HCT116 (cell line): Measurements from ENCODE around the gene CSNK2B. TPM values are rescaled to one million over a fixed set of nuclear protein-coding genes. Genes with fewer than 3 reads are reported as not detected.

ENCODE experiments used
- ATAC-seq: fragments of 200-7000 bp; cut with Tn5 transposase; 2 replicates; pipeline ENCODE4 v1.9.1; 2020; ENCODE audit warnings: mild to moderate bottlenecking, moderate library complexity
- BruUV-seq: library from RNA; stranded (reverse); fragments of 400-500 nt; replicated peaks from 2 replicates; lab custom pipeline; 2021; lab: Mats Ljungman, UMichigan
- CTCF ChIA-PET: fragments of 300-600 bp; sonication (Branson Sonifier 250); formaldehyde crosslinking; loops from one replicate; lab custom pipeline; 2021; ENCODE audit warnings: antibody characterized with exemption; lab: Charles Lee
- POLR2A ChIA-PET: fragments of 300-600, 350-600 bp; sonication (Branson Sonifier 250); formaldehyde crosslinking; loops from one replicate; lab custom pipeline; 2021; ENCODE audit warnings: antibody characterized with exemption; lab: Charles Lee
- RAD21 ChIA-PET, 2 experiments: fragments of 300-600 bp; sonication (Branson Sonifier 250); formaldehyde crosslinking; loops; one replicate each; lab custom pipeline; 2023; ENCODE audit warnings: low total read pairs in 2 of 2; ENCODE audit not compliant: uncharacterized antibody in 2 of 2, unreplicated experiment in 2 of 2, low non-redundant PET in 1 of 2; lab: Charles Lee
- DNase-seq: peaks from one replicate; pipeline ENCODE4 v3.0.0-alpha.2; 2010; ENCODE audit warnings: low read depth, low spot score
- H2AFZ ChIP-seq: fragments of 200-600 bp; shearing (Covaris generic), sonication (generic); 2 replicates; pipeline ENCODE4 v1.6.1; 2017; ENCODE audit warnings: low read depth, mixed run types, mixed read lengths, antibody characterized with exemption, low read length; ENCODE audit not compliant: poor library complexity, severe bottlenecking
- H3K27ac ChIP-seq: 2 replicates; pipeline ENCODE4 v1.5.1; 2012; ENCODE audit warnings: low read depth, low read length
- H3K27me3 ChIP-seq: fragments of 200-600 bp; sonication (generic); 2 replicates; pipeline ENCODE4 v1.6.1; 2016; ENCODE audit warnings: mixed run types, low read length, mixed read lengths; ENCODE audit not compliant: insufficient read depth
- H3K36me3 ChIP-seq, 2 experiments: fragments of 200-500 bp in 1 of 2; fragments of 200-600 bp in 1 of 2; sonication (Bioruptor generic) in 1 of 2; sonication (generic) in 1 of 2; 2 replicates each; pipeline versions ENCODE4 v1.5.1 to v1.6.1; 2014 to 2016; ENCODE audit warnings: low read length in 2 of 2, inconsistent platforms in 1 of 2, mixed read lengths in 1 of 2, mixed run types in 1 of 2; ENCODE audit not compliant: insufficient read depth in 2 of 2, control insufficient read depth in 1 of 2
- H3K4me1 ChIP-seq, 2 experiments: fragments of 200-600 bp in 1 of 2; sonication (generic) in 1 of 2; 2 replicates each; pipeline versions ENCODE4 v1.5.1 to v1.6.1; 2012 to 2017; ENCODE audit warnings: low read length in 2 of 2, inconsistent platforms in 1 of 2, mild to moderate bottlenecking in 1 of 2, mixed read lengths in 1 of 2, mixed run types in 1 of 2, moderate library complexity in 1 of 2; ENCODE audit not compliant: insufficient read depth in 2 of 2, control insufficient read depth in 1 of 2
- H3K4me2 ChIP-seq: fragments of 200-600 bp; sonication (generic); 2 replicates; pipeline ENCODE4 v1.6.1; 2017; ENCODE audit warnings: mixed run types, low read length, mixed read lengths
- H3K4me3 ChIP-seq, 2 experiments: fragments of 200-600 bp in 1 of 2; sonication (generic) in 1 of 2; replicated peaks in 1 of 2; 2 replicates each; pipeline ENCODE4 v1.5.1; 2011 to 2016; ENCODE audit warnings: low read length in 2 of 2, control low read depth in 1 of 2, low read depth in 1 of 2, mild to moderate bottlenecking in 1 of 2, mixed read lengths in 1 of 2, mixed run types in 1 of 2
- H3K79me2 ChIP-seq: fragments of 200-600 bp; sonication (generic); 2 replicates; pipeline ENCODE4 v1.6.1; 2017; ENCODE audit warnings: mild to moderate bottlenecking, mixed run types, low read length, moderate library complexity, mixed read lengths; ENCODE audit not compliant: insufficient read depth
- H3K9ac ChIP-seq: fragments of 200-600 bp; sonication (generic); 2 replicates; pipeline ENCODE4 v1.6.1; 2016; ENCODE audit warnings: low read length, mixed read lengths
- H3K9me2 ChIP-seq: fragments of 200-600 bp; sonication (generic), shearing (Covaris generic); 2 replicates; pipeline ENCODE4 v1.6.1; 2017; ENCODE audit warnings: mixed run types, mild to moderate bottlenecking, moderate library complexity; ENCODE audit not compliant: insufficient read depth
- H3K9me3 ChIP-seq, 2 experiments: fragments of 200-500 bp in 1 of 2; fragments of 200-600 bp in 1 of 2; sonication (Bioruptor generic) in 1 of 2; sonication (generic) in 1 of 2; 2 replicates each; pipeline ENCODE4 v1.6.1; 2014 to 2017; ENCODE audit warnings: low read length in 2 of 2, mixed read lengths in 2 of 2, inconsistent platforms in 1 of 2, low read depth in 1 of 2, mild to moderate bottlenecking in 1 of 2, mixed run types in 1 of 2, moderate library complexity in 1 of 2; ENCODE audit not compliant: control insufficient read depth in 1 of 2, insufficient read depth in 1 of 2
- H4K20me1 ChIP-seq: fragments of 200-600 bp; sonication (generic), shearing (Covaris generic); 2 replicates; pipeline ENCODE4 v1.6.1; 2017; ENCODE audit warnings: mixed run types, mild to moderate bottlenecking, moderate library complexity; ENCODE audit not compliant: insufficient read depth
- ELF1 ChIP-seq: IDR thresholded peaks from 2 replicates; pipeline ENCODE4 v1.6.1; 2012; ENCODE audit warnings: low read depth, borderline replicate concordance
- EZH2phosphoT487 ChIP-seq: fragments of 200-600 bp; IDR thresholded peaks from 2 replicates; pipeline ENCODE4 v1.6.1; 2018; ENCODE audit warnings: antibody characterized with exemption, borderline replicate concordance
- JUND ChIP-seq: IDR thresholded peaks from 2 replicates; pipeline ENCODE4 v1.6.1; 2012
- POLR2A ChIP-seq: IDR thresholded peaks from 2 replicates; pipeline ENCODE4 v1.7.0; 2011; ENCODE audit warnings: borderline replicate concordance; ENCODE audit not compliant: insufficient read depth, insufficient read length; ENCODE audit errors: extremely low read depth
- RAD21 ChIP-seq: IDR thresholded peaks from 2 replicates; pipeline ENCODE4 v1.6.1; 2012; ENCODE audit warnings: low read depth, mild to moderate bottlenecking
- REST ChIP-seq: IDR thresholded peaks from 2 replicates; pipeline ENCODE4 v1.6.1; 2012; ENCODE audit warnings: low read depth
- SIN3A ChIP-seq: IDR thresholded peaks from 2 replicates; pipeline ENCODE4 v1.6.1; 2012; ENCODE audit warnings: low read depth
- SP1 ChIP-seq: IDR thresholded peaks from 2 replicates; pipeline ENCODE4 v1.6.1; 2012; ENCODE audit warnings: low read depth
- SRF ChIP-seq: IDR thresholded peaks from 2 replicates; pipeline ENCODE4 v1.6.1; 2012; ENCODE audit warnings: low read depth
- YY1 ChIP-seq: IDR thresholded peaks from 2 replicates; pipeline ENCODE4 v1.6.1; 2011; ENCODE audit warnings: low read length, low read depth, moderate library complexity, mild to moderate bottlenecking; ENCODE audit not compliant: insufficient replicate concordance; ENCODE audit errors: extremely low read depth
- ZNF274 ChIP-seq: fragments of 200-500 bp; sonication (Bioruptor generic); IDR thresholded peaks from 2 replicates; pipeline ENCODE4 v1.6.1; 2014; ENCODE audit warnings: mild to moderate bottlenecking, low read depth, low read length, inconsistent platforms
- intact Hi-C: fragments of 100-400 bp; cut with micrococcal nuclease; formaldehyde crosslinking; loops from 2 replicates; pipeline ENCODE4 v1.10.0; 2022
- total RNA-seq: library from RNA; stranded (reverse); gene quantifications from one replicate; pipeline ENCODE4 v1.2.1, GENCODE V29; 2021; ENCODE audit not compliant: unreplicated experiment
- TF ChIP-seq, protein P1 (sequence below), 3 experiments: fragments of 200-600 bp in 1 of 3; sonication (generic) in 1 of 3; IDR thresholded peaks in 2 of 3; conservative IDR thresholded peaks in 1 of 3; 2 replicates each; pipeline ENCODE4 v1.5.1; 2012 to 2017; ENCODE audit warnings: low read depth in 2 of 3, low read length in 2 of 3, antibody characterized with exemption in 1 of 3, borderline replicate concordance in 1 of 3, control low read depth in 1 of 3, mild to moderate bottlenecking in 1 of 3, mixed read lengths in 1 of 3, mixed run types in 1 of 3, moderate library complexity in 1 of 3; ENCODE audit not compliant: insufficient read depth in 1 of 3

The CSNK2B gene
- total RNA-seq, 1 experiment from 2014 or later: 210 TPM

DNA sequence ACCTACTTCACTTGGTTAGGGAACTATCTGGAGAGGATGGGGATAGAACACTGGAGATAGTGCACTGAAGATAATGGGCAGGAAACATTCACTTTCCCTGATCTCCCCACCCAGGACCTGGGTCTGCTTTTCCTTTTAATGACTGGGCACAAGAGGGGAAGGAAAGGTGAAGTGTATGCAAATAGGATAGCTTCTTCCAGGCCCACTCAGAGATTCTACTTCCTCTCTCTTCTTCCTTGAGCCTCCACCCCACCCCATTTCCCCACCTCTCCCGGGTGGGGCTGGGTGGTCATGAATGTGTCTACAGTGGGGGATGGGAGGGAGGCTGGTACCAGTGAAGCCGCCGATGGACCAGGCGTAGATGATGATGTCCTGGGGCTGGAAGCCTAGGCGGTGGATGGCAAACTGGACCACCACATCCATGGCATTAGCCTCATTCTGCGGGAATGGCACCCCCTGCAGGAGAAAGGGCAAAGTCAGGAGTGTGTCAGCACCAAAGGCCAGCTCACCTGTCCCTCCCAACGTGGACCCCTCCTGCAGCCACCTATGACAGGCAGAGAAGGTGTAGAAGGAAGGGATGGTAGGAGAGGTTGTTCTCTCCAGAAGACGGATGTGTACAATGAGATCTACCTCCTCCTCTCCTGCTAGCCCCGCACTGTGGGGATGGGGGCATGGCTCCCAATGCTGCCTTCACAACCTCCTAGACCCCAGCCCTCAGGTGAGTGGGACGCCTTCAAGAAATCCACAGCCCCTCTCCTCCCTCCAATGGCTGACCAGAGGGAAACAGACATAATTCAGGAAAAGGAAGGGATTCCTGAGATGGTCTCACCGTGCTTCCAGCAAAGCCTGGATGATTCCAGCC is 23.6 kb downstream of the CSNK2B start (continued):
- TF ChIP-seq, protein P1, sequence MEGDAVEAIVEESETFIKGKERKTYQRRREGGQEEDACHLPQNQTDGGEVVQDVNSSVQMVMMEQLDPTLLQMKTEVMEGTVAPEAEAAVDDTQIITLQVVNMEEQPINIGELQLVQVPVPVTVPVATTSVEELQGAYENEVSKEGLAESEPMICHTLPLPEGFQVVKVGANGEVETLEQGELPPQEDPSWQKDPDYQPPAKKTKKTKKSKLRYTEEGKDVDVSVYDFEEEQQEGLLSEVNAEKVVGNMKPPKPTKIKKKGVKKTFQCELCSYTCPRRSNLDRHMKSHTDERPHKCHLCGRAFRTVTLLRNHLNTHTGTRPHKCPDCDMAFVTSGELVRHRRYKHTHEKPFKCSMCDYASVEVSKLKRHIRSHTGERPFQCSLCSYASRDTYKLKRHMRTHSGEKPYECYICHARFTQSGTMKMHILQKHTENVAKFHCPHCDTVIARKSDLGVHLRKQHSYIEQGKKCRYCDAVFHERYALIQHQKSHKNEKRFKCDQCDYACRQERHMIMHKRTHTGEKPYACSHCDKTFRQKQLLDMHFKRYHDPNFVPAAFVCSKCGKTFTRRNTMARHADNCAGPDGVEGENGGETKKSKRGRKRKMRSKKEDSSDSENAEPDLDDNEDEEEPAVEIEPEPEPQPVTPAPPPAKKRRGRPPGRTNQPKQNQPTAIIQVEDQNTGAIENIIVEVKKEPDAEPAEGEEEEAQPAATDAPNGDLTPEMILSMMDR (IDR thresholded peaks at IDR 0.05 in 2 of 3, conservative IDR thresholded peaks at IDR 0.05 in 1 of 3; ENCODE audit: borderline replicate concordance in 1 of 3, insufficient read depth in 1 of 3, low read depth in 2 of 3, low read length in 2 of 3): peak in 2 of 3 experiments; percentile 50 to 58; a peak in 4 of 6 replicates

GRCh38 chr6:31690231-31691077 is 24.6 kb downstream of the CSNK2B start:
- Histone ChIP-seq H3K36me3 (peaks cover 13 to 25% of the 10 kb centered on the region in 2 experiments; a peak in 2 of 4 replicates), H2AFZ (no peak overlapping the region), H3K79me2 (no peaks in the 10 kb centered on the region), H3K9me3 (no peaks in the 10 kb centered on the region), H3K27ac (peak overlapping the region; percentile 23), H3K9ac (peak overlapping the region; percentile 30; the same call in 1 of the 2 replicates), H3K4me2 (peak overlapping the region; percentile 47), H4K20me1 (no peaks in the 10 kb centered on the region), H3K4me1 (peaks cover 11 to 16% of the 10 kb centered on the region in 2 experiments), H3K27me3 (no peaks in the 10 kb centered on the region), H3K4me3 (no peak overlapping the region), H3K9me2 (no peaks in the 10 kb centered on the region)
- RAD21 ChIA-PET: no interaction called here
- CTCF ChIA-PET: interaction anchor here (0.7 to 1.3 kb wide), 4 partner anchors 13 to 172 kb away, joined by 3 to 7 read pairs (median 4); partner anchors contain the start of genes ABHD16A and NEU1
- intact Hi-C loops: no loop called here
- POLR2A ChIA-PET: interaction anchor here (1.0 to 1.4 kb wide), 2 partner anchors 13 to 137 kb away, joined by 3 to 5 read pairs; partner anchors contain the start of genes ABHD16A and HSPA1B
- no TSS peak for BruUV-seq
- ATAC-seq: peak; percentile 64
- no peak for DNase-seq
- TF ChIP-seq JUND: no peak
- no peak for TF ChIP-seq SRF
- no peak for TF ChIP-seq SP1
- TF ChIP-seq ZNF274: no peak
- TF ChIP-seq EZH2phosphoT487: no peak
- TF ChIP-seq, protein P1 (IDR thresholded peaks at IDR 0.05 in 2 of 3, conservative IDR thresholded peaks at IDR 0.05 in 1 of 3; ENCODE audit: borderline replicate concordance in 1 of 3, insufficient read depth in 1 of 3, low read depth in 2 of 3, low read length in 2 of 3): no peak
- no peak for TF ChIP-seq ELF1
- TF ChIP-seq RAD21: no peak
- TF ChIP-seq POLR2A: no peak
- TF ChIP-seq SIN3A: no peak
- no peak for TF ChIP-seq YY1
- no peak for TF ChIP-seq REST
